KG1 (cell line): ENCODE results near the gene TFEB.

Experiments
- DNase-seq: peaks from one replicate; lab custom pipeline; 2025; lab: John Stamatoyannopoulos, UW

TFEB gene

GRCh38 chr6:41690541-41691330, 44.7 kb downstream of the TFEB start:
- DNase-seq = no peak

- DNase-seq = no peak
Observed at GRCh38 chr6:41689171-41690008, 46.0 kb downstream of the TFEB start.

GRCh38 chr6:41688256-41688965, 47.0 kb downstream of the TFEB start:
- DNase-seq = no peak

- no peak for DNase-seq
Observed at GRCh38 chr6:41687501-41688175, 47.8 kb downstream of the TFEB start.

- no peak for DNase-seq
Observed at GRCh38 chr6:41685641-41686380, 49.6 kb downstream of the TFEB start.

- DNase-seq = no peak
Observed at GRCh38 chr6:41684311-41685180, 50.9 kb downstream of the TFEB start.

GRCh38 chr6:41683523-41684310, 51.7 kb downstream of the TFEB start:
- peak; percentile 36 for DNase-seq

- no peak for DNase-seq
Observed at GRCh38 chr6:41683273-41683522, 52.2 kb downstream of the TFEB start.

- no peak for DNase-seq
Observed at GRCh38 chr6:41682497-41683272, 52.7 kb downstream of the TFEB start.

- peak; percentile 57 for DNase-seq
Observed at GRCh38 chr6:41682056-41682477, 53.3 kb downstream of the TFEB start.

GRCh38 chr6:41680182-41680965, 55.0 kb downstream of the TFEB start:
- DNase-seq = no peak

GRCh38 chr6:41679696-41680095, 55.7 kb downstream of the TFEB start:
- no peak for DNase-seq

- DNase-seq = no peak
Observed at GRCh38 chr6:41678511-41679084, 56.8 kb downstream of the TFEB start.

- DNase-seq = no peak
Observed at GRCh38 chr6:41677124-41677921, 58.1 kb downstream of the TFEB start.

- DNase-seq = no peak
Observed at GRCh38 chr6:41676431-41676830, 59.0 kb downstream of the TFEB start.

- DNase-seq = no peak
Observed at GRCh38 chr6:41675992-41676391, 59.4 kb downstream of the TFEB start.
